Lung (tissue), 12 donors: ENCODE measurements around the gene EXOSC7. TPM values are rescaled to one million over a fixed set of nuclear protein-coding genes. Genes with fewer than 3 reads are reported as not detected.
A peak's percentile ranks its signal among the peaks of the same experiment; 100 is the strongest.

ENCODE experiments used
- ATAC-seq: fragments of 200-7000 bp; cut with Tn5 transposase; one replicate; pipeline ENCODE4 v1.9.1; 2020; ENCODE audit warnings: moderate number of reproducible peaks; ENCODE audit not compliant: insufficient read depth, low FRiP score
- DNase-seq, 3 donors: peaks; one replicate each; pipeline ENCODE4 v3.0.0-alpha.2; 2013 to 2017
- H3K27ac ChIP-seq, 2 donors: one replicate each; pipeline ENCODE4 v1.5.1; 2013; ENCODE audit warnings: mild to moderate bottlenecking in 2 of 2, moderate library complexity in 2 of 2, control low read depth in 1 of 2, inconsistent platforms in 1 of 2, low read depth in 1 of 2, low read length in 1 of 2
- H3K27me3 ChIP-seq, 3 donors: one replicate each; pipeline ENCODE4 v1.5.1; 2013; ENCODE audit warnings: low read length in 2 of 3; ENCODE audit not compliant: control insufficient read depth in 3 of 3, insufficient read depth in 3 of 3
- H3K36me3 ChIP-seq, 4 donors: one replicate each; pipeline ENCODE4 v1.5.1; 2013; ENCODE audit warnings: low read length in 4 of 4, mild to moderate bottlenecking in 1 of 4, moderate library complexity in 1 of 4; ENCODE audit not compliant: control insufficient read depth in 4 of 4, insufficient read depth in 4 of 4
- H3K4me1 ChIP-seq, 5 donors: one replicate each; pipeline ENCODE4 v1.5.1; 2013; ENCODE audit warnings: low read length in 5 of 5, mild to moderate bottlenecking in 2 of 5, moderate library complexity in 1 of 5; ENCODE audit not compliant: control insufficient read depth in 5 of 5, insufficient read depth in 5 of 5
- H3K4me3 ChIP-seq: one replicate; pipeline ENCODE4 v1.5.1; 2013; ENCODE audit warnings: mild to moderate bottlenecking, control low read depth, moderate library complexity
- H3K9ac ChIP-seq, 2 donors: one replicate each; pipeline ENCODE4 v1.5.1; 2013; ENCODE audit warnings: low read length in 2 of 2, control low read depth in 1 of 2; ENCODE audit not compliant: insufficient read depth in 1 of 2
- H3K9me3 ChIP-seq, 4 donors: one replicate each; pipeline ENCODE4 v1.5.1; 2013; ENCODE audit warnings: low read length in 3 of 4, mild to moderate bottlenecking in 1 of 4, moderate library complexity in 1 of 4; ENCODE audit not compliant: control insufficient read depth in 4 of 4, insufficient read depth in 3 of 4
- CTCF ChIP-seq: IDR thresholded peaks from 2 replicates; pipeline ENCODE4 v1.5.1; 2012; ENCODE audit warnings: mild to moderate bottlenecking; ENCODE audit errors: control extremely low read depth, extremely low read depth
- WGBS, 2 donors: extraction: QIAGEN DNeasy Blood & Tissue Kit; methylation state at CpG; one replicate each; pipeline ENCODE4 v1.1.7; 2013; 5-methylcytosine and 5-hydroxymethylcytosine counted together
- polyA plus RNA-seq, 2 donors: library from polyadenylated mRNA; stranded (reverse); fragments of 200-250 nt; gene quantifications; one replicate each; pipeline ENCODE4 v1.2.1, GENCODE V29; 2013
- total RNA-seq, 2 donors: library from RNA; depleted of rRNA in 1 of 2; stranded (reverse); fragments of >200 nt in 1 of 2; gene quantifications; one replicate each; pipeline ENCODE4 v1.2.1, GENCODE V29; 2014 to 2021
- donor health status: control.
- donor health status: control.
- donor health status: Bipolar disorder and iron deficiency.
- donor health status: healthy.
- donor health status: DM: yes; HTN: yes; CAD: no.

Gene EXOSC7
- total and polyA plus RNA-seq, 4 donors, result 37.4 to 67.2 (median 46.6) TPM

- no peak for TF ChIP-seq CTCF
- Histone ChIP-seq H3K4me1 (peaks cover 8 to 40% (median 27%) of the 10 kb centered on the region in 5 donors), H3K9ac (no peak overlapping the region), H3K27me3 (no peaks in the 10 kb centered on the region), H3K9me3 (no peaks in the 10 kb centered on the region), H3K27ac (no peak overlapping the region), H3K36me3 (no peaks in the 10 kb centered on the region), H3K4me3 (no peak overlapping the region)
- peak; percentile 61 to 84 (median 82) for DNase-seq
- 31 to 39% methylated on average over 5 of the region's 5 CpGs for WGBS, 2 donors
- ATAC-seq, result no peak
Measured at GRCh38 chr3:45017821-45018220, 41.8 kb downstream of the EXOSC7 start.

- ATAC-seq, result no peak
Measured at GRCh38 chr3:45020534-45020933, 44.5 kb downstream of the EXOSC7 start.

GRCh38 chr3:45021524-45022297, 45.7 kb downstream of the EXOSC7 start:
- DNase-seq (peak; percentile 64 to 72 (median 65)), ATAC-seq (no peak)
- Histone ChIP-seq H3K27ac (peak overlapping the region; percentile 42 to 51), H3K27me3 (no peaks in the 10 kb centered on the region), H3K9me3 (no peaks in the 10 kb centered on the region), H3K9ac (no peak overlapping the region), H3K36me3 (no peaks in the 10 kb centered on the region), H3K4me1 (peaks cover 7 to 56% (median 27%) of the 10 kb centered on the region in 5 donors), H3K4me3 (no peak overlapping the region)
- no peak for TF ChIP-seq CTCF
- 62 to 69% methylated on average over 12 of the region's 12 CpGs for WGBS, 2 donors

More at GRCh38 chr3:45020534-45020933, 44.5 kb downstream of the EXOSC7 start:
- Histone ChIP-seq H3K9me3 (no peaks in the 10 kb centered on the region), H3K4me1 (peaks cover 7 to 49% (median 27%) of the 10 kb centered on the region in 5 donors), H3K27ac (no peak overlapping the region), H3K9ac (no peak overlapping the region), H3K4me3 (no peak overlapping the region), H3K36me3 (no peaks in the 10 kb centered on the region), H3K27me3 (no peaks in the 10 kb centered on the region)
- peak; percentile 24 to 48 (median 27) for DNase-seq
- TF ChIP-seq CTCF, result no peak
- WGBS, 2 donors, result 65% methylated on average over 8 of the region's 8 CpGs
